Erythroblast (primary cell): ENCODE results near the gene ACVRL1.

ENCODE experiments used
- DNase-seq, 2 experiments: peaks; one replicate each; lab custom pipeline; 2025; lab: John Stamatoyannopoulos, UW
- GATA1 ChIP-seq: IDR thresholded peaks from 2 replicates; pipeline ENCODE4 v1.6.1; 2011; ENCODE audit warnings: low read depth, mild to moderate bottlenecking, control low read depth, low read length, moderate library complexity
- POLR2A ChIP-seq: IDR thresholded peaks from 2 replicates; pipeline ENCODE4 v1.6.1; 2011; ENCODE audit warnings: mild to moderate bottlenecking, low read length

Gene ACVRL1

GRCh38 chr12:51941604-51942003 lies 34.3 kb downstream of the ACVRL1 start:
- no peak for TF ChIP-seq POLR2A
- no peak for TF ChIP-seq GATA1
- no peak for DNase-seq

GRCh38 chr12:51942056-51942455 lies 34.8 kb downstream of the ACVRL1 start:
- DNase-seq, result no peak
- no peak for TF ChIP-seq GATA1
- no peak for TF ChIP-seq POLR2A

- no peak for DNase-seq
Measured at GRCh38 chr12:51942501-51943000, 35.2 kb downstream of the ACVRL1 start.

GRCh38 chr12:51943346-51943745 lies 36.0 kb downstream of the ACVRL1 start:
- DNase-seq, result no peak
- TF ChIP-seq POLR2A, result no peak
- TF ChIP-seq GATA1, result no peak

More at GRCh38 chr12:51942501-51943000, 35.2 kb downstream of the ACVRL1 start:
- TF ChIP-seq GATA1 (no peak), POLR2A (no peak)

GRCh38 chr12:51944608-51945233 lies 37.4 kb downstream of the ACVRL1 start:
- no peak for TF ChIP-seq GATA1
- no peak for TF ChIP-seq POLR2A
- no peak for DNase-seq

- no peak for TF ChIP-seq GATA1
- no peak for TF ChIP-seq POLR2A
- no peak for DNase-seq
Measured at GRCh38 chr12:51947246-51947996, 40.1 kb downstream of the ACVRL1 start.

GRCh38 chr12:51948066-51948465 lies 40.8 kb downstream of the ACVRL1 start:
- TF ChIP-seq GATA1, result no peak
- TF ChIP-seq POLR2A, result no peak
- DNase-seq, result no peak

- no peak for TF ChIP-seq POLR2A
- TF ChIP-seq GATA1, result no peak
- no peak for DNase-seq
Measured at GRCh38 chr12:51949342-51950030, 42.2 kb downstream of the ACVRL1 start.

- DNase-seq, result no peak
- TF ChIP-seq GATA1 (no peak), POLR2A (no peak)
Measured at GRCh38 chr12:51950682-51951198, 43.4 kb downstream of the ACVRL1 start.

GRCh38 chr12:51951199-51951842 lies 44.0 kb downstream of the ACVRL1 start, which contains the start of gene ACVR1B:
Gene ACVR1B, plus strand, starts transcription at chr12:51951699. Its CDS starts 45 bp downstream, at chr12:51951744.
- peak; percentile 93 to 95 for DNase-seq
- no peak for TF ChIP-seq GATA1
- no peak for TF ChIP-seq POLR2A

- no peak for DNase-seq
- TF ChIP-seq POLR2A (no peak), GATA1 (no peak)
Measured at GRCh38 chr12:51951843-51952722, 44.8 kb downstream of the ACVRL1 start.

- no peak for DNase-seq
- TF ChIP-seq POLR2A, result no peak
- TF ChIP-seq GATA1, result no peak
Measured at GRCh38 chr12:51953089-51953488, 45.8 kb downstream of the ACVRL1 start.
